WTC11 (cell line): ENCODE measurements around the gene OSTN. TPM values are rescaled to one million over a fixed set of nuclear protein-coding genes. Genes with fewer than 3 reads are reported as not detected.
"Not testable (repeated sequence)": the region's sequence is repeated elsewhere in the genome, so short reads cannot be mapped to it uniquely, and the experiment has no call there.

Experiments used
- ATAC-seq: fragments of 200-7000 bp; cut with Tn5 transposase; 2 replicates; pipeline ENCODE4 v1.10.0; 2021; ENCODE audit warnings: mild to moderate bottlenecking, moderate library complexity
- CTCF ChIA-PET: fragments of 300-600 bp; sonication (Branson Sonifier 250); formaldehyde crosslinking; loops from one replicate; lab custom pipeline; 2021; ENCODE audit warnings: antibody characterized with exemption; lab: Charles Lee
- POLR2A ChIA-PET: fragments of 350-600 bp; sonication (Branson Sonifier 250); formaldehyde crosslinking; loops from one replicate; lab custom pipeline; 2021; ENCODE audit warnings: antibody characterized with exemption; lab: Charles Lee
- DNase-seq: peaks from one replicate; pipeline ENCODE4 v3.0.0; 2021; ENCODE audit warnings: low spot score
- H3K27ac Mint-ChIP-seq: 2 replicates; pipeline ENCODE4 v1.8.0; 2021; ENCODE audit warnings: mixed read lengths
- H3K27me3 Mint-ChIP-seq: 2 replicates; pipeline ENCODE4 v1.8.0; 2021; ENCODE audit warnings: low read depth, mild to moderate bottlenecking, moderate library complexity, mixed read lengths
- H3K36me3 Mint-ChIP-seq: 2 replicates; pipeline ENCODE4 v1.8.0; 2021; ENCODE audit warnings: mixed read lengths
- H3K4me1 Mint-ChIP-seq: 2 replicates; pipeline ENCODE4 v1.8.0; 2022; ENCODE audit warnings: mixed read lengths
- H3K4me3 Mint-ChIP-seq: 2 replicates; pipeline ENCODE4 v1.8.0; 2021; ENCODE audit warnings: mild to moderate bottlenecking, moderate library complexity, mixed read lengths
- H3K9me3 Mint-ChIP-seq: 2 replicates; pipeline ENCODE4 v1.8.0; 2021; ENCODE audit warnings: mixed read lengths
- AR ChIP-seq: fragments of 250-450 bp; sonication (Bioruptor Pico); IDR thresholded peaks from 2 replicates; pipeline ENCODE4 v1.9.0; 2021; ENCODE audit warnings: mild to moderate bottlenecking
- CREB1 ChIP-seq: sonication (generic); formaldehyde crosslinking; IDR thresholded peaks from 2 replicates; pipeline ENCODE4 v1.8.0; 2023; ENCODE audit warnings: mild to moderate bottlenecking, missing genetic modification reagents
- E2F1 ChIP-seq: sonication (generic); formaldehyde crosslinking; IDR thresholded peaks from 2 replicates; pipeline ENCODE4 v1.8.0; 2022; ENCODE audit warnings: mild to moderate bottlenecking, missing genetic modification reagents
- E2F5 ChIP-seq: sonication (generic); formaldehyde crosslinking; IDR thresholded peaks from 2 replicates; pipeline ENCODE4 v1.8.1; 2022; ENCODE audit warnings: mild to moderate bottlenecking, moderate library complexity, missing genetic modification reagents
- ERG ChIP-seq: fragments of 250-450 bp; sonication (Bioruptor Pico); IDR thresholded peaks from 2 replicates; pipeline ENCODE4 v1.8.0; 2021; ENCODE audit warnings: mild to moderate bottlenecking
- GTF2I ChIP-seq: fragments of 250-450 bp; sonication (Bioruptor Pico); conservative IDR thresholded peaks from 2 replicates; pipeline ENCODE4 v1.4.0; 2021; ENCODE audit warnings: mild to moderate bottlenecking
- NFYB ChIP-seq: sonication (generic); formaldehyde crosslinking; conservative IDR thresholded peaks from 2 replicates; pipeline ENCODE4 v1.8.0; 2022; ENCODE audit warnings: low read depth, missing genetic modification reagents
- NR1H2 ChIP-seq: sonication (generic); formaldehyde crosslinking; IDR thresholded peaks from 2 replicates; pipeline ENCODE4 v1.9.0; 2021; ENCODE audit warnings: mild to moderate bottlenecking, moderate library complexity, missing genetic modification reagents
- OVOL2 ChIP-seq: fragments of 250-450 bp; sonication (Bioruptor Pico); IDR thresholded peaks from 2 replicates; pipeline ENCODE4 v1.9.0; 2021; ENCODE audit warnings: mild to moderate bottlenecking, borderline replicate concordance
- PRRX2 ChIP-seq: fragments of 250-450 bp; sonication (Bioruptor Pico); IDR thresholded peaks from 2 replicates; pipeline ENCODE4 v1.8.0; 2021; ENCODE audit warnings: mild to moderate bottlenecking
- TCF7 ChIP-seq: sonication (generic); formaldehyde crosslinking; IDR thresholded peaks from 2 replicates; pipeline ENCODE4 v1.8.0; 2022; ENCODE audit warnings: mild to moderate bottlenecking, low read depth, missing genetic modification reagents, moderate library complexity
- TEAD4 ChIP-seq: sonication (generic); formaldehyde crosslinking; IDR thresholded peaks from 2 replicates; pipeline ENCODE4 v1.8.0; 2022; ENCODE audit warnings: mild to moderate bottlenecking, missing genetic modification reagents
- USF2 ChIP-seq: sonication (generic); formaldehyde crosslinking; IDR thresholded peaks from 2 replicates; pipeline ENCODE4 v1.8.1; 2023; ENCODE audit warnings: mild to moderate bottlenecking, missing genetic modification reagents, moderate library complexity
- ZNF121 ChIP-seq: sonication (generic); formaldehyde crosslinking; IDR thresholded peaks from 2 replicates; pipeline ENCODE4 v1.8.0; 2023; ENCODE audit warnings: missing genetic modification reagents
- ZNF232 ChIP-seq: sonication (generic); formaldehyde crosslinking; IDR thresholded peaks from 2 replicates; pipeline ENCODE4 v1.8.0; 2022; ENCODE audit warnings: mild to moderate bottlenecking, missing genetic modification reagents
- ZNF317 ChIP-seq: sonication (generic); formaldehyde crosslinking; IDR thresholded peaks from 2 replicates; pipeline ENCODE4 v1.8.1; 2023; ENCODE audit warnings: low read depth, mild to moderate bottlenecking, moderate library complexity, missing genetic modification reagents, borderline replicate concordance
- ZNF425 ChIP-seq: fragments of 250-450 bp; sonication (Bioruptor Pico); conservative IDR thresholded peaks from 2 replicates; pipeline ENCODE4 v1.9.0; 2021; ENCODE audit warnings: mild to moderate bottlenecking
- ZSCAN18 ChIP-seq: fragments of 250-450 bp; sonication (Bioruptor Pico); IDR thresholded peaks from 2 replicates; pipeline ENCODE4 v2.1.2; 2022; ENCODE audit warnings: mild to moderate bottlenecking, moderate library complexity
- total RNA-seq: library from RNA; stranded (reverse); gene quantifications from 3 replicates; pipeline ENCODE4 v1.2.3, GENCODE V29; 2021

Gene OSTN
- total RNA-seq, 1 experiment from 2014 or later: not detected

GRCh38 chr3:191275244-191275643 lies 76.2 kb downstream of the OSTN start:
- ATAC-seq, POLR2A ChIA-PET, CTCF ChIA-PET, H3K27ac Mint-ChIP-seq, H3K4me3 Mint-ChIP-seq, H3K36me3 Mint-ChIP-seq, DNase-seq, H3K27me3 Mint-ChIP-seq, H3K4me1 Mint-ChIP-seq: not testable (repeated sequence)
- H3K9me3 Mint-ChIP-seq: peaks cover 14% of the 10 kb centered on the region
- TF ChIP-seq ZNF121 (CRISPR knock-in tag): peak; percentile 53; the same call in 1 of the 2 replicates

- no peak for TF ChIP-seq E2F1 (CRISPR knock-in tag)
- no peak for TF ChIP-seq ZNF317
- TF ChIP-seq ZSCAN18 (CRISPR knock-in tag): no peak
- TF ChIP-seq AR (CRISPR knock-in tag): no peak
- TF ChIP-seq USF2 (CRISPR knock-in tag): no peak
- no peak for TF ChIP-seq NFYB (CRISPR knock-in tag)
- no peak for TF ChIP-seq TCF7 (CRISPR knock-in tag)
- no peak for TF ChIP-seq ZNF232
- no peak for TF ChIP-seq TEAD4 (CRISPR knock-in tag)
- no peak for TF ChIP-seq E2F5
- TF ChIP-seq ZNF425 (CRISPR knock-in tag): no peak
- TF ChIP-seq CREB1 (CRISPR knock-in tag): no peak
- TF ChIP-seq PRRX2 (CRISPR knock-in tag): no peak
- no peak for TF ChIP-seq NR1H2 (CRISPR knock-in tag)
- no peak for TF ChIP-seq OVOL2 (CRISPR knock-in tag)
- TF ChIP-seq GTF2I (CRISPR knock-in tag): no peak
- TF ChIP-seq ERG (CRISPR knock-in tag): no peak
- Mint-ChIP-seq H3K27me3 (no peaks in the 10 kb centered on the region), H3K9me3 (peaks cover 14% of the 10 kb centered on the region), H3K4me3 (no peak overlapping the region), H3K27ac (no peak overlapping the region), H3K36me3 (peaks cover 6% of the 10 kb centered on the region; the same call in 1 of the 2 replicates), H3K4me1 (no peaks in the 10 kb centered on the region; the same call in 1 of the 2 replicates)
- ATAC-seq: no peak
- no peak for DNase-seq
- ChIA-PET CTCF (no interaction called here), POLR2A (no interaction called here)
Measured at GRCh38 chr3:191275751-191276150, 76.7 kb downstream of the OSTN start.
